DOHH2 (cell line): Measurements from ENCODE around the gene ADGRB2.

Experiments
- CTCF ChIP-seq: fragments of 200-600 bp; sonication (generic); IDR thresholded peaks from one replicate; pipeline ENCODE4 v1.5.1; 2014; ENCODE audit warnings: antibody characterized with exemption, mild to moderate bottlenecking, low read depth, low read length; ENCODE audit not compliant: poor library complexity, severe bottlenecking
- EZH2phosphoT487 ChIP-seq: fragments of 200-600 bp; sonication (generic); IDR thresholded peaks from 2 replicates; pipeline ENCODE4 v1.6.1; 2017; ENCODE audit warnings: borderline replicate concordance, mild to moderate bottlenecking, antibody characterized with exemption, low read length, moderate library complexity, mixed read lengths

- TF ChIP-seq CTCF (no peak), EZH2phosphoT487 (no peak)
Measured at GRCh38 chr1:31756578-31756977, 7.6 kb downstream of the ADGRB2 start.
